Myometrial cell (primary cell): ENCODE data around the gene CCL19. TPM values are rescaled to one million over a fixed set of nuclear protein-coding genes. Genes with fewer than 3 reads are reported as not detected.

Experiments
- total RNA-seq: library from RNA; depleted of rRNA; stranded (reverse); fragments of >200 nt; gene quantifications from 2 replicates; pipeline ENCODE4 v1.2.3, GENCODE V29; 2015

The CCL19 gene
- total RNA-seq = not detected in 2 replicates

DNA sequence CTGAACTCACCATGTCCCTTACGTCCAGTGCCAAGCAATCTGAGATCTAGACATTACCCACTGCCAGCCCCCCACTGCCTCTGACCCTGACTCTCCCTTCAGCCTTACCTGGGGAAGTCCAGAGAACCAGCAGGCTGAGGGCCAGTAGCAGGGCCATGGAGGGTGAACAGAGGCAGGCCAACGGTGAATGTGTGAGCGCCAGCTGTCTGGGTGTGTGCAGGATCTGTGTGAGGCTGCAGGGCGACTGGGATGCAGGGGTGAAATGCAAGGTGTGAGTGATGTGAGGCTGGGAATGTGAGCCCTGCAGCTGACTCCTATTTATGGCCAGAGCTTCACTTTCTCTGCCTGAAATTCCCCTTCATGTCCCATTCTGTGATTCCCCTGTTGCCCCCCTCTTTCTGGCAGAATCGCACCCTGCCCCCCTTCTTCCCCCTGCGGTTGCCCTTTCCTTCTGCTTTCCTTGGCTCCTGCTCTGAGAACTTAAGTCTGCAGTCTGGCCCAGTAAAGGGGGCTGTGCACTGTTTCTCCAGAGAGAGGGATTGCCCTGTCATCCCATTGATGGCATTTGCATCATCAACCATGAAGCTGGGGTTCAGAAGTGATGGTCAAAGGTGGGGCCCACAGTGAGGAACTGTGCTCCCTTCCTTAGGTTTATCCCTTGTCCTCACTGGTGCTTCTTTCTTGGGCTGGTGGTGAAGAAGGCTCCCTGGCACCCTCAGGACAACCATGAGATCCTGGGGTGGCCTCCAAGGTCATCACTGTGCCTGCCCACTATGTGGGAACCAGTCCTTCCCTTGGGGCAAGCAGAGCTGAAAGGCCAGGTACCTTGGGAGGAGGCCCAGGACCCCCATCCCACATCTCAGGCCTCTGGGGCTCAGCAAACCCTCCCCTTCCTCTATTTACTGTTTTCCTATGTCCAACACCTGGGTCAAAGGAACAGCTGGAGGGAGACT is at the start of gene CCL19:
TSS of gene CCL19 (minus strand) at position 294 of the 953 bp plus-strand sequence. CDS start at position 157, 137 bp downstream.

DNA sequence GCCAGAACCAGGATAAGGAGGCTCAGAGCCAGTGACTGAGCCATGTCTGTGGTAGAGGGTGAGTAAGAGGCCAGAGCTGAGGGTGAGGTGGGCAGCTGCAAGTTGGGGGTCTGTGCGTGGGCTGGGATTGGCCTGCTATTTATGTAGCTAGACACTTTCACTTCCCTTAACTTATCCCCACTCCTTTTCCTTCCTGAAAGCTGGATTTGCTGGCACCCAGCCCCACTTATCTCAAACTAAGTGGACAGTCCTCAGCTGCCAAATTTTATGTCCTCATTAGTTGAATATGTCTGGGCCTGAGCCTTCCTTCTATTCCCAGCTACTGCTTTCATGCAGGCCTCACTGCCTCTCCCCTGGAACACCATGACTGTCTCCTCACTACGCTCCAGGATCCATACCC is 18.9 kb upstream of the CCL19 start, which contains the start of gene CCL21:
TSS of gene CCL21 (minus strand) at position 114 of the 400 bp plus-strand sequence. CDS start at position 44, 70 bp downstream.

GRCh38 chr9:34662526-34663302 is 28.4 kb downstream of the CCL19 start, which contains the start of gene CCL27:
Gene CCL27, minus strand, starts transcription at chr9:34662657. Its CDS starts 24 bp downstream, at chr9:34662633.

GRCh38 chr9:34651876-34652601 is 39.0 kb downstream of the CCL19 start, which contains the start of gene IL11RA:
Gene IL11RA, plus strand, starts transcription at chr9:34652185. Its CDS starts 3,033 bp downstream, at chr9:34655218.

DNA sequence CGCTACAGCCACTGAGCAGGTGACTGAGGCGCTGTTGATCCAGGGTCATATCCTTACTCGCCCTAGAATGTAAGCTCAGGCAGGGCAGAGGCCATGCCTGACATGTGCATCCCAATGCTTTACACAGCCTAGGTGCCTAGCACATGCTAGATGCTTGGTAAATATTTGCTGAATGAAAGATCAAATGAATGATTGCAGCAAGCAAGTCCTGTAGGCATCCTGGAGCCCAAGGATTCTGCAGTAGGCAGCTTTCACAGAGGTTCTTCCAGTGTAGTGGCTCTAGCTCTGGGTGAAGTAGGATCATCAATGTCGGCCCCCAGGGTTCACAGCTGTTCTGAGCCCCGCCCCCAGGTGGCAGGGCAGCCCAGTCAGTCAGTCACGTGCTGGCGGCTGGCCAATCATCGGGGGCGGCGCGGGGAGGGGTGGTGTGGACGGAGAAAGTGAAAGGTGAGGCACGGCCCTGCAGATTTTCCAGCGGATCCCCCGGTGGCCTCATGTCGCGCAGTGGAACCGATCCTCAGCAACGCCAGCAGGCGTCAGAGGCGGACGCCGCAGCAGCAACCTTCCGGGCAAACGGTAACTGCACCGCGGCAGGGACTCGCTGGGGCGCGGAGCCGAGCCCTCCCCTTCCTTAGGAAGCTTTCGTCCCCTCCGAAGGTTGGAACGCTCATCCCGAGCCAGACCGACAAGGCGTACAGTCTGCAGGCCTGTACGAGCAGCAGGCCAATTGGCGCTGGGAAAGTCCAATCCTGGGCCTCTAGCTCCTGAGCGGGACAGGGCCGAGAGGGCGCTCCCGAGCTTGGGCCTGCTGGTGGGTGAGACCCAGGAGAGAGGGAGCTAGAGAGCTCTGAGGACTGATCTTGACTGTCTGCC is 44.6 kb downstream of the CCL19 start, which contains the start of gene GALT:
TSS of gene GALT (plus strand) at position 465 of the 873 bp plus-strand sequence. CDS start at position 495, 30 bp downstream.

Other genes with a start within 250 kb of the CCL19 start
- gene FAM219A, start 232.7 kb downstream of the CCL19 start, total RNA-seq = 13.0 and 16.7 TPM in 2 replicates
- gene DNAI1, start 232.5 kb downstream of the CCL19 start, total RNA-seq = under 0.01 TPM in 1 of 2 replicates, not detected in the other
- gene ENHO, start 168.3 kb downstream of the CCL19 start, total RNA-seq = not detected in 2 replicates
- gene CNTFR, start 101.6 kb downstream of the CCL19 start, total RNA-seq = 0.86 TPM in 1 of 2 replicates, not detected in the other
- gene RPP25L, start 79.2 kb downstream of the CCL19 start, total RNA-seq = 32.6 and 43.8 TPM in 2 replicates
- 179 and 213 TPM in 2 replicates for gene DCTN3, start 70.8 kb downstream of the CCL19 start, total RNA-seq
- gene ARID3C, start 62.2 kb downstream of the CCL19 start, total RNA-seq = under 0.01 and 0.58 TPM in 2 replicates
- 201 and 244 TPM in 2 replicates for gene SIGMAR1, start 53.5 kb downstream of the CCL19 start, total RNA-seq
- 19.0 and 20.2 TPM in 2 replicates for gene GALT, start 44.6 kb downstream of the CCL19 start, total RNA-seq
- 7.6 and 13.5 TPM in 2 replicates for gene IL11RA, start 39.1 kb downstream of the CCL19 start, total RNA-seq
- 0.58 TPM in 1 of 2 replicates, not detected in the other for gene CCL27, start 28.6 kb downstream of the CCL19 start, total RNA-seq
- gene CCL21, start 18.9 kb upstream of the CCL19 start, total RNA-seq = not detected in 2 replicates